GM23248 (cell line): Measurements from ENCODE around the gene RNPS1.

ENCODE experiments used
- EZH2 ChIP-seq: fragments of 200-600 bp; sonication (generic); IDR thresholded peaks from 2 replicates; pipeline ENCODE4 v1.6.1; 2018; ENCODE audit warnings: antibody characterized with exemption, mild to moderate bottlenecking; ENCODE audit not compliant: insufficient read depth, poor library complexity, severe bottlenecking
- EZH2phosphoT487 ChIP-seq: fragments of 200-600 bp; sonication (generic); IDR thresholded peaks from 2 replicates; pipeline ENCODE4 v1.6.1; 2018; ENCODE audit warnings: antibody characterized with exemption, moderate library complexity, mild to moderate bottlenecking, low read depth; ENCODE audit not compliant: insufficient read depth

GRCh38 chr16:2280461-2280860, 12.5 kb upstream of the RNPS1 start:
- TF ChIP-seq EZH2 (no peak), EZH2phosphoT487 (no peak)
